Left ventricle myocardium inferior (tissue), 1 donor: ENCODE measurements around the gene TRPV3. TPM values are rescaled to one million over a fixed set of nuclear protein-coding genes. Genes with fewer than 3 reads are reported as not detected.
"Not testable (repeated sequence)": the region's sequence is repeated elsewhere in the genome, so short reads cannot be mapped to it uniquely, and the experiment has no call there.

Source experiments
- DNase-seq: peaks from one replicate; pipeline ENCODE4 v3.0.0-alpha.2; 2020
- H3K27ac ChIP-seq: fragments of 200-600 bp; replicated peaks from 2 replicates; pipeline ENCODE4 v1.8.0; 2021
- H3K27me3 ChIP-seq: fragments of 200-600 bp; 2 replicates; pipeline ENCODE4 v1.8.0; 2021; ENCODE audit warnings: low read depth
- H3K36me3 ChIP-seq: fragments of 200-600 bp; 2 replicates; pipeline ENCODE4 v1.8.0; 2021
- H3K4me1 ChIP-seq: fragments of 200-600 bp; 2 replicates; pipeline ENCODE4 v1.8.0; 2021
- H3K4me3 ChIP-seq: fragments of 200-600 bp; 2 replicates; pipeline ENCODE4 v1.8.0; 2021; ENCODE audit warnings: mild to moderate bottlenecking, moderate library complexity
- H3K9me3 ChIP-seq: fragments of 200-600 bp; replicated peaks from 2 replicates; pipeline ENCODE4 v1.8.0; 2021
- intact Hi-C: fragments of 100-400 bp; cut with micrococcal nuclease; formaldehyde crosslinking; loops from one replicate; pipeline ENCODE4 v1.11.0; 2022
- total RNA-seq: library from RNA; stranded (reverse); fragmentation: NEBNext Ultra II Directional; extraction: Animal tissue kit (Norgen Biotek cat#: 25700); gene quantifications from one replicate; pipeline ENCODE4 v1.2.1, GENCODE V29; 2021
- TF ChIP-seq, protein P1 (sequence below): fragments of 200-600 bp; IDR thresholded peaks from 2 replicates; pipeline ENCODE4 v1.8.0; 2021; ENCODE audit warnings: antibody characterized with exemption, mild to moderate bottlenecking, borderline replicate concordance
- donor health status: DM: no; HTN: yes; CAD: no; lungs with severe emphysema.

The TRPV3 gene
- total RNA-seq, 1 donor from 2014 or later = 1.0 TPM

GRCh38 chr17:3582915-3583314, 25.3 kb upstream of the TRPV3 start:
- no peaks in the 10 kb centered on the region for H3K9me3 ChIP-seq
- intact Hi-C loops = no loop called here
- H3K4me3 ChIP-seq = no peak overlapping the region
- DNase-seq = no peak
- H3K27ac ChIP-seq = no peak overlapping the region
- peaks cover 65% of the 10 kb centered on the region for H3K36me3 ChIP-seq
- TF ChIP-seq, protein P1, sequence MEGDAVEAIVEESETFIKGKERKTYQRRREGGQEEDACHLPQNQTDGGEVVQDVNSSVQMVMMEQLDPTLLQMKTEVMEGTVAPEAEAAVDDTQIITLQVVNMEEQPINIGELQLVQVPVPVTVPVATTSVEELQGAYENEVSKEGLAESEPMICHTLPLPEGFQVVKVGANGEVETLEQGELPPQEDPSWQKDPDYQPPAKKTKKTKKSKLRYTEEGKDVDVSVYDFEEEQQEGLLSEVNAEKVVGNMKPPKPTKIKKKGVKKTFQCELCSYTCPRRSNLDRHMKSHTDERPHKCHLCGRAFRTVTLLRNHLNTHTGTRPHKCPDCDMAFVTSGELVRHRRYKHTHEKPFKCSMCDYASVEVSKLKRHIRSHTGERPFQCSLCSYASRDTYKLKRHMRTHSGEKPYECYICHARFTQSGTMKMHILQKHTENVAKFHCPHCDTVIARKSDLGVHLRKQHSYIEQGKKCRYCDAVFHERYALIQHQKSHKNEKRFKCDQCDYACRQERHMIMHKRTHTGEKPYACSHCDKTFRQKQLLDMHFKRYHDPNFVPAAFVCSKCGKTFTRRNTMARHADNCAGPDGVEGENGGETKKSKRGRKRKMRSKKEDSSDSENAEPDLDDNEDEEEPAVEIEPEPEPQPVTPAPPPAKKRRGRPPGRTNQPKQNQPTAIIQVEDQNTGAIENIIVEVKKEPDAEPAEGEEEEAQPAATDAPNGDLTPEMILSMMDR = no peak
- H3K4me1 ChIP-seq = no peaks in the 10 kb centered on the region
- no peaks in the 10 kb centered on the region for H3K27me3 ChIP-seq

DNA sequence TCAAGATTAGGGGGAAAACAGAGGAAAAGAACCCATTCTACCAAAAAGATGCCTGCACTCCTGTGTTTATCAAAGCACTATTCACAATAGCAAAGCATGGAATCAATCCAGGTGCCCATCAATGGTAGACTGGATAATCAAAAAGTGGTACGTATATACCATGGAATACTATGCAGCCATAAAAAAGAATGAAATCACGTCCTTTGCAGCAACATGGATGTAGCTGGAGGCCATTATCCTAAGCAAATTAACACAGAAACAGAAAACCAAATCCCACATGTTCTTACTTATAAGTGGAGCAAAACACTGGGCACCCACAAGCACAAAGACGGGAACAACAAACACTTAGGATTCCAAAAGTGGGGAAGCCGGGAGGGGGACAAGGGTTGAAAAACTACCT, 21.1 kb upstream of the TRPV3 start:
- H3K9me3 ChIP-seq, H3K27me3 ChIP-seq, H3K4me3 ChIP-seq, H3K27ac ChIP-seq, intact Hi-C loops, DNase-seq, H3K4me1 ChIP-seq: not testable (repeated sequence)
- H3K36me3 ChIP-seq = peaks cover 44% of the 10 kb centered on the region

DNA sequence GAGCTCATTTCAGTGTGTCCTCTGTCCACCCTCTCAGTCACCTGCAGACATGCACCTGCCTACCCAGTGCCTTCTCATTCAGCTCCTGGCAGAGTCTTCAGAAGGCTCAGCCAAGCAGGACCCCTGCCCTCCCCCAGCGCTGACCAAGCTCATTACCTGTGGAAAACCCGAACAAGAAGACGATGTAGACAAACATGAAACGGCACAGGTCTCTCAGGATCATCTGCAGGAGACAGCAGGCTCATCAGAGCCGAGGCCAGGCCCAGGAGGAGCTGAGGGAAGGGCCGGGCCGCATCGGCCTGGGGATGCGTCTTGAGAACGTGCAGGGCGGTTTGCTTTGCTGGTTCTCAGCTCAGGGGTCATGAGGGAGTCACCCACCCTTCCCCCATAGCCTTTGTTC, 19.4 kb upstream of the TRPV3 start:
- Histone ChIP-seq H3K4me1 (no peaks in the 10 kb centered on the region), H3K36me3 (peaks cover 47% of the 10 kb centered on the region), H3K27me3 (no peaks in the 10 kb centered on the region), H3K27ac (no peak overlapping the region), H3K9me3 (no peaks in the 10 kb centered on the region), H3K4me3 (no peak overlapping the region)
- TF ChIP-seq, protein P1 = no peak
- DNase-seq = no peak
- intact Hi-C loops = no loop called here

DNA sequence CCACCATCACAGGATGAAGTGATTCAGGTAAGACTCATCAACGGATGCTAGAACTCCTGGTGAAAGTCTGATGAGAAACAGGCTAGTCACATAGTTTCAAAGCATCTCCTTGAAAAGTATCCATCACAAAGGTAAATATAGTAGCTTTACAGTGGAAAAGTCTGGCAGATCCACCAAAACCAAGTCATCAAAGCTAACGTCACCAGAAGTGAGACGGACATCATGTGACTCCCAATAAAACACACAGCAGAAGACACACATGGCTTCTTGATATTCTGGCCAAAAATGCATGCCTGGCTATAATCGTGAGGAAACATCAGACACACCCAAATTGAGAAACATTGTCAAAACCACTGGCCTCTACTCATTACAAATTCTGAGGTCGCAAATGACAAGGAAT, 17.9 kb upstream of the TRPV3 start:
- H3K9me3 ChIP-seq = no peaks in the 10 kb centered on the region
- TF ChIP-seq, protein P1 = no peak
- intact Hi-C loops = no loop called here
- no peak for DNase-seq
- H3K27ac ChIP-seq = no peak overlapping the region
- H3K4me3 ChIP-seq = no peak overlapping the region
- no peaks in the 10 kb centered on the region for H3K4me1 ChIP-seq
- peaks cover 61% of the 10 kb centered on the region for H3K36me3 ChIP-seq
- H3K27me3 ChIP-seq = no peaks in the 10 kb centered on the region

DNA sequence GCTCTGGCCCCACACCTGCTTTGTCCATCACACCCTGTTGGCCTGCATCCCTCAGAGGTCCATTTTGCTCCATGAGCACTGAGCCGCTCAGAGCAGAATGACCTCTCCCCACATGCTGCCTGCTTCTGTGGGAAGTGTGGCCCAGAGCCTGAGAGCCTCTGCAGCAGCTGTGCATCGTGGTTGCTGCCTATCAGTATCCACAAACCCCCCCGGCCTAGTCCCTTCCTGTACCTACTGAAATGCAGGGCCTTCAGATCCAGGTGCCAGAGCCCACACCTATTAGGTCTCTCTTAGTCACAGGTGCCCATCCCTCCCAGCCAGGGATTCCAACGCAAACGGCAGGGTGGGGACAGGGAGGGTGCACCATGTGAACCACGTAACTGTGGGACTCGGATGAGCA, 16.6 kb upstream of the TRPV3 start:
- Histone ChIP-seq H3K9me3 (no peaks in the 10 kb centered on the region), H3K4me1 (no peaks in the 10 kb centered on the region), H3K4me3 (no peak overlapping the region), H3K36me3 (peaks cover 61% of the 10 kb centered on the region), H3K27me3 (no peaks in the 10 kb centered on the region), H3K27ac (no peak overlapping the region)
- TF ChIP-seq, protein P1 = no peak
- DNase-seq = no peak
- intact Hi-C loops = no loop called here

DNA sequence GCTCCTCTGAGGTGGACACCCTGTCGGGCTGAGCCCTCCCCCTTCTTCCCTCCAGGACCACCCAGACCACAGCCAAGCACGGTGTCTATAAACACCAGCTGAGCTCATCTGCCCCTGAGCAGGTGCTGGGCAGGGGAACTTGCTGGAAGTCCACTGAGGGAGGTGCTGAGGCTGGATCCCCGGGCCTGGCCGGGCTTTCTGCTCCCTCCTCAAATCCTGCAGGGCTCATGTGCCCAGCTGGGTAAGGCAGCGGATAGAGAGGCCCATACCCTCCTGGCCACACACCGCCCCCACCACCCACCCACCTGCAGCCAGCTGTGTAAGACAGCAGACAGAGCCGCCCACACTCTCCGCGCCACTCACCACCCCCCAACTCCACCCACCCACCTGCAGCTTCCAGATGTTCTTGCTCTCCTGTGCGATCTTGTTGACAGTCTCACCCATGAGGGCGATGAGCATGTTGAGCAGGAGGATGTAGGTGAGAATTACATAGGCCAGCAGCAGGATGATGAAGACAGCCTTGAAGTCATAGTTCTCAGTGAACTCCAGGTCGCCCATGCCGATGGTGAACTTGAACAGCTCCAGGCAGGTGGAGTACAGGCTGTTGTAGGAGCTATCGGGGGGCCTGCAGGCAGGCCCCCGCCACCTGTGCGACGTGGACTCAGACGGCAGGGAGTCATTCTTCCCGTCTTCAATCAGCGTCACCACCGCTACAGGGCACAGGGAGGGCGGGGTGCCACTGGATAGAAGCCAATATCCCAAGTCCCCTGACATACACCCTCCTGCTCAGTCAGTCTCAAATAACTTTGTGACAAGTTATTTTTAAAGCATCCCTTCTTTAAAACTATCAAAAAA, 15.9 kb upstream of the TRPV3 start:
- intact Hi-C loops = no loop called here
- H3K9me3 ChIP-seq = no peaks in the 10 kb centered on the region
- H3K27ac ChIP-seq = no peak overlapping the region
- H3K27me3 ChIP-seq = no peaks in the 10 kb centered on the region
- DNase-seq = no peak
- TF ChIP-seq, protein P1 = no peak
- no peaks in the 10 kb centered on the region for H3K4me1 ChIP-seq
- H3K4me3 ChIP-seq = no peak overlapping the region
- H3K36me3 ChIP-seq = peaks cover 62% of the 10 kb centered on the region
